Omental fat pad (tissue), 4 donors: ENCODE measurements around the gene CLSTN1. TPM values are rescaled to one million over a fixed set of nuclear protein-coding genes. Genes with fewer than 3 reads are reported as not detected.

Experiments
- ATAC-seq: fragments of 150-250 bp; one replicate; pipeline ENCODE4 v1.9.1; 2016; ENCODE audit warnings: mild to moderate bottlenecking, moderate library complexity; ENCODE audit not compliant: low FRiP score
- DNase-seq: peaks from one replicate; pipeline ENCODE4 v3.0.0-alpha.2; 2019; ENCODE audit warnings: low spot score
- CTCF ChIP-seq, 3 donors: fragments of 450-650 bp; IDR thresholded peaks; one replicate each; pipeline ENCODE4 v1.5.1; 2016 to 2017; ENCODE audit warnings: antibody characterized with exemption in 3 of 3, mild to moderate bottlenecking in 3 of 3, moderate library complexity in 2 of 3
- total RNA-seq, 4 donors: library from RNA; depleted of rRNA; stranded (reverse); fragments of >200 nt; gene quantifications; one replicate each; pipeline ENCODE4 v1.1.0, GENCODE V29; 2016

The CLSTN1 gene
- total RNA-seq, 4 donors from 2014 or later, result 28.3 to 41.0 (median 30.1) TPM

GRCh38 chr1:9732123-9732971 is 91.4 kb downstream of the CLSTN1 start:
- TF ChIP-seq CTCF (IDR thresholded peaks at IDR 0.05), result no peak
- DNase-seq (no peak), ATAC-seq (no peak)

GRCh38 chr1:9731561-9731960 is 92.2 kb downstream of the CLSTN1 start:
- ATAC-seq (no peak), DNase-seq (no peak)
- TF ChIP-seq CTCF (IDR thresholded peaks at IDR 0.05), result no peak

- DNase-seq, result no peak
- TF ChIP-seq CTCF (IDR thresholded peaks at IDR 0.05), result no peak
Measured at GRCh38 chr1:9731051-9731537, 92.7 kb downstream of the CLSTN1 start.

GRCh38 chr1:9730096-9730901 is 93.5 kb downstream of the CLSTN1 start:
- no peak for ATAC-seq
- DNase-seq, result no peak
- TF ChIP-seq CTCF (IDR thresholded peaks at IDR 0.05), result no peak

More at GRCh38 chr1:9731051-9731537, 92.7 kb downstream of the CLSTN1 start:
- ATAC-seq, result no peak

GRCh38 chr1:9729523-9729922 is 94.2 kb downstream of the CLSTN1 start:
- no peak for ATAC-seq
- no peak for TF ChIP-seq CTCF (IDR thresholded peaks at IDR 0.05)
- DNase-seq, result no peak

- DNase-seq, result no peak
- TF ChIP-seq CTCF (IDR thresholded peaks at IDR 0.05), result no peak
- no peak for ATAC-seq
Measured at GRCh38 chr1:9728451-9729295, 95.1 kb downstream of the CLSTN1 start.
